HepG2 (cell line): ENCODE results near the gene SEC16A.

Experiments used
- FOSL1 ChIP-seq: sonication (generic); formaldehyde crosslinking; IDR thresholded peaks from 2 replicates; pipeline ENCODE4 v1.9.0; 2021; ENCODE audit warnings: missing genetic modification reagents, borderline replicate concordance
- HDAC6 ChIP-seq: fragments of 200-600 bp; sonication (generic); IDR thresholded peaks from 2 replicates; pipeline ENCODE4 v1.7.0; 2017; ENCODE audit warnings: mild to moderate bottlenecking, antibody characterized with exemption, low read length, low read depth
- KLF15 ChIP-seq: sonication (generic); formaldehyde crosslinking; IDR thresholded peaks from 2 replicates; pipeline ENCODE4 v1.8.1; 2023; ENCODE audit warnings: borderline replicate concordance, mild to moderate bottlenecking, inconsistent platforms, missing genetic modification reagents, mixed read lengths
- NFYB ChIP-seq: sonication (generic); formaldehyde crosslinking; IDR thresholded peaks from 2 replicates; pipeline ENCODE4 v1.4.0; 2020; ENCODE audit warnings: missing genetic modification reagents
- PCBP1 ChIP-seq: fragments of 200-400 bp; formaldehyde crosslinking; IDR thresholded peaks from 2 replicates; pipeline ENCODE4 v1.6.1; 2017; ENCODE audit warnings: mild to moderate bottlenecking, low read depth, low read length, borderline replicate concordance
- POLR2A ChIP-seq, 2 experiments: IDR thresholded peaks; 2 replicates each; pipeline ENCODE4 v1.6.1; 2011; ENCODE audit warnings: low read depth in 2 of 2, low read length in 2 of 2, mild to moderate bottlenecking in 1 of 2, moderate library complexity in 1 of 2; ENCODE audit not compliant: insufficient read depth in 1 of 2
- POLR2AphosphoS5 ChIP-seq: IDR thresholded peaks from 2 replicates; pipeline ENCODE4 v1.6.1; 2012; ENCODE audit warnings: low read depth, low read length
- SNRNP70 ChIP-seq: fragments of 200-400 bp; formaldehyde crosslinking; IDR thresholded peaks from 2 replicates; pipeline ENCODE4 v1.6.1; 2017; ENCODE audit warnings: mild to moderate bottlenecking, low read depth, low read length, moderate library complexity
- TCF7L2 ChIP-seq: IDR thresholded peaks from 2 replicates; pipeline ENCODE4 v1.6.1; 2011; ENCODE audit warnings: mild to moderate bottlenecking, low read depth, low read length, moderate library complexity
- U2AF2 ChIP-seq: fragments of 200-400 bp; formaldehyde crosslinking; IDR thresholded peaks from 2 replicates; pipeline ENCODE4 v1.6.1; 2017; ENCODE audit warnings: low read depth, mild to moderate bottlenecking, low read length
- ZZZ3 ChIP-seq: sonication (generic); formaldehyde crosslinking; IDR thresholded peaks from 2 replicates; pipeline ENCODE4 v1.4.0; 2020; ENCODE audit warnings: missing genetic modification reagents, mild to moderate bottlenecking, borderline replicate concordance
- TF ChIP-seq, protein P1 (sequence below): sonication (generic); formaldehyde crosslinking; IDR thresholded peaks from 2 replicates; pipeline ENCODE4 v1.5.0; 2020; ENCODE audit warnings: mild to moderate bottlenecking, missing genetic modification reagents, moderate library complexity
- TF ChIP-seq, protein P2 (sequence below): sonication (generic); formaldehyde crosslinking; IDR thresholded peaks from 2 replicates; pipeline ENCODE4 v1.8.0; 2022; ENCODE audit warnings: missing genetic modification reagents, mild to moderate bottlenecking, inconsistent platforms, borderline replicate concordance
- TF ChIP-seq, protein P3 (sequence below): sonication (generic); formaldehyde crosslinking; IDR thresholded peaks from 2 replicates; pipeline ENCODE4 v1.4.0; 2020; ENCODE audit warnings: missing genetic modification reagents

DNA sequence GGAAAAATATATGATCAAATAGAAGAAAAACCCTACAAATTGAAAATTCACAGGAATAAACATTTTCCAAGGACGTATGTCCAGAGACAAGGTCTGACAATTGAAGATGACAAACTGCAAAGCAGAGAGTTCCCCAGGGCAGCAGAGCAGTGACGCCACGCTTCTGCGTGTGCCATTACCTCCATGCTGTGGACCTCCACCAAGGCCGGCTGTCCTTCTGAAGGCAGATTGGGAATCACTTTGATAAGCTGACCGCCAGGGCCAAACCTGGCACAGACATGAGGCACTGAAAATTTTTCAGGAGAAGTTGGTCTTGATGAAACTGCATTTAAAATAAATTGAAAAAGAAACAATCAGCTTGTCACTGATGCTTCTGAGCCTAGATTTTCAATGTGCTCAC lies 18.6 kb downstream of the SEC16A start:
- no peak for TF ChIP-seq NFYB (CRISPR knock-in tag)
- no peak for TF ChIP-seq SNRNP70
- no peak for TF ChIP-seq HDAC6
- no peak for TF ChIP-seq POLR2A (IDR thresholded peaks at IDR 0.05; ENCODE audit: insufficient read depth in 1 of 2, low read depth in 2 of 2, low read length in 2 of 2)
- TF ChIP-seq U2AF2: no peak
- TF ChIP-seq FOSL1 (CRISPR knock-in tag): no peak
- TF ChIP-seq PCBP1: no peak
- TF ChIP-seq, protein P1, sequence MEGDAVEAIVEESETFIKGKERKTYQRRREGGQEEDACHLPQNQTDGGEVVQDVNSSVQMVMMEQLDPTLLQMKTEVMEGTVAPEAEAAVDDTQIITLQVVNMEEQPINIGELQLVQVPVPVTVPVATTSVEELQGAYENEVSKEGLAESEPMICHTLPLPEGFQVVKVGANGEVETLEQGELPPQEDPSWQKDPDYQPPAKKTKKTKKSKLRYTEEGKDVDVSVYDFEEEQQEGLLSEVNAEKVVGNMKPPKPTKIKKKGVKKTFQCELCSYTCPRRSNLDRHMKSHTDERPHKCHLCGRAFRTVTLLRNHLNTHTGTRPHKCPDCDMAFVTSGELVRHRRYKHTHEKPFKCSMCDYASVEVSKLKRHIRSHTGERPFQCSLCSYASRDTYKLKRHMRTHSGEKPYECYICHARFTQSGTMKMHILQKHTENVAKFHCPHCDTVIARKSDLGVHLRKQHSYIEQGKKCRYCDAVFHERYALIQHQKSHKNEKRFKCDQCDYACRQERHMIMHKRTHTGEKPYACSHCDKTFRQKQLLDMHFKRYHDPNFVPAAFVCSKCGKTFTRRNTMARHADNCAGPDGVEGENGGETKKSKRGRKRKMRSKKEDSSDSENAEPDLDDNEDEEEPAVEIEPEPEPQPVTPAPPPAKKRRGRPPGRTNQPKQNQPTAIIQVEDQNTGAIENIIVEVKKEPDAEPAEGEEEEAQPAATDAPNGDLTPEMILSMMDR (CRISPR knock-in tag): no peak
- TF ChIP-seq ZZZ3 (CRISPR knock-in tag): no peak
- TF ChIP-seq, protein P2, sequence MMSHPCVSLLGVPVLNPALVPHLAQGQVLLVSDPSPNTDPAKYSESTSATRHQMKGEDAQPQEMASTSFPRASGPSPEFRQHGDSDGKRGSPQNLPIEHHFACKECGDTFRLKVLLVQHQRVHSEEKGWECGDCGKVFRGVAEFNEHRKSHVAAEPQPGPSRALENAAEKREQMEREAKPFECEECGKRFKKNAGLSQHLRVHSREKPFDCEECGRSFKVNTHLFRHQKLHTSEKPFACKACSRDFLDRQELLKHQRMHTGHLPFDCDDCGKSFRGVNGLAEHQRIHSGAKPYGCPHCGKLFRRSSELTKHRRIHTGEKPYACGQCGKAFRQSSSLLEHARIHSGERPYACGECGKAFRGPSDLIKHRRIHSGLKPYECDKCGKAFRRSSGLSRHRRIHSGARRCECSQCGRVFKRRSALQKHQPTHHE (CRISPR knock-in tag): no peak
- TF ChIP-seq POLR2AphosphoS5: no peak
- TF ChIP-seq KLF15 (CRISPR knock-in tag): no peak
- TF ChIP-seq, protein P3, sequence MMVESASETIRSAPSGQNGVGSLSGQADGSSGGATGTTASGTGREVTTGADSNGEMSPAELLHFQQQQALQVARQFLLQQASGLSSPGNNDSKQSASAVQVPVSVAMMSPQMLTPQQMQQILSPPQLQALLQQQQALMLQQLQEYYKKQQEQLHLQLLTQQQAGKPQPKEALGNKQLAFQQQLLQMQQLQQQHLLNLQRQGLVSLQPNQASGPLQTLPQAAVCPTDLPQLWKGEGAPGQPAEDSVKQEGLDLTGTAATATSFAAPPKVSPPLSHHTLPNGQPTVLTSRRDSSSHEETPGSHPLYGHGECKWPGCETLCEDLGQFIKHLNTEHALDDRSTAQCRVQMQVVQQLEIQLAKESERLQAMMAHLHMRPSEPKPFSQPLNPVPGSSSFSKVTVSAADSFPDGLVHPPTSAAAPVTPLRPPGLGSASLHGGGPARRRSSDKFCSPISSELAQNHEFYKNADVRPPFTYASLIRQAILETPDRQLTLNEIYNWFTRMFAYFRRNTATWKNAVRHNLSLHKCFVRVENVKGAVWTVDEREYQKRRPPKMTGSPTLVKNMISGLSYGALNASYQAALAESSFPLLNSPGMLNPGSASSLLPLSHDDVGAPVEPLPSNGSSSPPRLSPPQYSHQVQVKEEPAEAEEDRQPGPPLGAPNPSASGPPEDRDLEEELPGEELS: no peak
- no peak for TF ChIP-seq TCF7L2
